ENCODE measurements around the gene PSMD2.
A peak's percentile ranks its signal among the peaks of the same experiment; 100 is the strongest.
"Not testable (repeated sequence)": the region's sequence is repeated elsewhere in the genome, so short reads cannot be mapped to it uniquely, and the experiment has no call there.

PSMD2 gene

DNA sequence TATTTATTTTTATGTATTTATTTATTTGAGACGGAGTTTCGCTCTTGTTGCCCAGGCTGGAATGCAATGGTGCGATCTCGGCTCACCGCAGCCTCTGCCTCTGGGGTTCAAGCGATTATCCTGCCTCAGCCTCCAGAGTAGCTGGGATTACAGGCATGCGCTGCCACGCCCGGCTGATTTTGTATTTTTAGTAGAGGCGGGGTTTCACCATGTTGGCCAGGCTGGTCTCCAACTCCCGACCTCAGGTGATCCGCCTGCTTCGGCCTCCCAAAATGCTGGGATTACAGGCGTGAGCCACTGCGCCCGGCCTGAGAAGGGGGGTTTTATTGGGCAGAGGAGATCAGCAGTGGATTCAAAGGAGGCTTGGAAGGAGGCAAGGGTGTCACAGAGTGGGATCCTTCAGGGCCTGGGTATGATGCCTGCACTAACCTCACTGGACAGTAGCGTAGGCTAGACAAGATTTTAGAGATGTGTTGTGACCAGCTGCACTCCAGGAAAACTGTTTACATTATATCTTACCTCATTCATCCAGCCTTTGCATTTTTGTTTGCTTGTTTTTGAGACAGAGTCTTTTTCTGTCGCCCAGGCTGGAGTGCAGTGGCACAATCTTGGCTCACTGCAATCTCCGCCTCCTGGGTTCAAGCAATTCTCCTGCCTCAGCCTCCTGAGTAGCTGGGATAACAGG is 40.6 kb downstream of the PSMD2 start:
- DNase-seq = not testable (repeated sequence)

DNA sequence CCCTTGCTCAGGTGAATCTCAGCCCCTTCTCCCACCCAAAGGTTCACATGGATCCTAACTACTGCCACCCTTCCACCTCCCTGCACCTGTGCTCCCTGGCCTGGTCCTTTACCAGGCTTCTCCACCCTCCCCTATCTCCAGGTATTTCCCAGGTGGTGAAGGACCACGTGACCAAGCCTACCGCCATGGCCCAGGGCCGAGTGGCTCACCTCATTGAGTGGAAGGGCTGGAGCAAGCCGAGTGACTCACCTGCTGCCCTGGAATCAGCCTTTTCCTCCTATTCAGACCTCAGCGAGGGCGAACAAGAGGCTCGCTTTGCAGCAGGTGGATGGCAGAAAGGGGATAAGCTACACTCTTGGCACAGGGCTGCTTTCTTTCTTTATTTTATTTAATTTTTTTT is 42.9 kb downstream of the PSMD2 start:
- no peak for DNase-seq

DNA sequence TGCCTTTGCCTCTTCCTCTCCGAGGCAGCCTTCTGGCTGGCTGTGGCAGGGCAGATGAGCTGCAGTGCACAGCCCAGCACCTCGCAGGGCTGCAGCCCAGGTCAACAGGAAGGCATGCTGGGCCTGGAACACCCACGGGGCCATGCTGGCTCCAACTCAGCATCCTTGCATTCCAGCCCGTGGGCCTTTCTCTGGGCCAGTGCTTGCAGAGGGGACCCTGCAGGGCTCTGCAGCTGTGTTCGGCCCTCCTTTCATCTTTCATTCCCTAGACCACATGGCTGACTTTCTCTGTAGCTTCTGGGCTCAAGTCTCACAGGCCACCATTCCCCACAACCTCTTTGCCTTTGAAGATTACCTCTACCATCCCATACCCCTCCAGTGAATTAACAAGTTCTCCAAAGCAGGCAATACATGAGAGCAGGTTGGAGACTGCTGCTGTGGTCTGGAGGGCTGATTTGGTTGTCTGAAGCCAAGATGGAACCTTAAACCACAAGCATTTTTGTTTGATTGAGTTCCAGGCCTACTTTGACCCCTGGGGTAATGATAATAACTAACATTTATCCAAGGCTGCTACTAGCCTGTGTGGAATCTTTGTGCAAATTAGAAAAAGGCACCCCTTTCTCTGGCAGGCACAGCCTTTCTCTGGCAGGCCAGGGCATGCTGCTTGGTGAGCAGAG is 44.3 kb downstream of the PSMD2 start:
- no peak for DNase-seq

DNA sequence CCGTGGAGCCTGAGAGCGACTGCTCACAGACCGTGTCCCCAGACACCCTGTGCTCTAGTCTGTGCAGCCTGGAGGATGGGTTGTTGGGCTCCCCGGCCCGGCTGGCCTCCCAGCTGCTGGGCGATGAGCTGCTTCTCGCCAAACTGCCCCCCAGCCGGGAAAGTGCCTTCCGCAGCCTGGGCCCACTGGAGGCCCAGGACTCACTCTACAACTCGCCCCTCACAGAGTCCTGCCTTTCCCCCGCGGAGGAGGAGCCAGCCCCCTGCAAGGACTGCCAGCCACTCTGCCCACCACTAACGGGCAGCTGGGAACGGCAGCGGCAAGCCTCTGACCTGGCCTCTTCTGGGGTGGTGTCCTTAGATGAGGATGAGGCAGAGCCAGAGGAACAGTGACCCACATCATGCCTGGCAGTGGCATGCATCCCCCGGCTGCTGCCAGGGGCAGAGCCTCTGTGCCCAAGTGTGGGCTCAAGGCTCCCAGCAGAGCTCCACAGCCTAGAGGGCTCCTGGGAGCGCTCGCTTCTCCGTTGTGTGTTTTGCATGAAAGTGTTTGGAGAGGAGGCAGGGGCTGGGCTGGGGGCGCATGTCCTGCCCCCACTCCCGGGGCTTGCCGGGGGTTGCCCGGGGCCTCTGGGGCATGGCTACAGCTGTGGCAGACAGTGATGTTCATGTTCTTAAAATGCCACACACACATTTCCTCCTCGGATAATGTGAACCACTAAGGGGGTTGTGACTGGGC is 45.7 kb downstream of the PSMD2 start:
- DNase-seq = no peak

DNA sequence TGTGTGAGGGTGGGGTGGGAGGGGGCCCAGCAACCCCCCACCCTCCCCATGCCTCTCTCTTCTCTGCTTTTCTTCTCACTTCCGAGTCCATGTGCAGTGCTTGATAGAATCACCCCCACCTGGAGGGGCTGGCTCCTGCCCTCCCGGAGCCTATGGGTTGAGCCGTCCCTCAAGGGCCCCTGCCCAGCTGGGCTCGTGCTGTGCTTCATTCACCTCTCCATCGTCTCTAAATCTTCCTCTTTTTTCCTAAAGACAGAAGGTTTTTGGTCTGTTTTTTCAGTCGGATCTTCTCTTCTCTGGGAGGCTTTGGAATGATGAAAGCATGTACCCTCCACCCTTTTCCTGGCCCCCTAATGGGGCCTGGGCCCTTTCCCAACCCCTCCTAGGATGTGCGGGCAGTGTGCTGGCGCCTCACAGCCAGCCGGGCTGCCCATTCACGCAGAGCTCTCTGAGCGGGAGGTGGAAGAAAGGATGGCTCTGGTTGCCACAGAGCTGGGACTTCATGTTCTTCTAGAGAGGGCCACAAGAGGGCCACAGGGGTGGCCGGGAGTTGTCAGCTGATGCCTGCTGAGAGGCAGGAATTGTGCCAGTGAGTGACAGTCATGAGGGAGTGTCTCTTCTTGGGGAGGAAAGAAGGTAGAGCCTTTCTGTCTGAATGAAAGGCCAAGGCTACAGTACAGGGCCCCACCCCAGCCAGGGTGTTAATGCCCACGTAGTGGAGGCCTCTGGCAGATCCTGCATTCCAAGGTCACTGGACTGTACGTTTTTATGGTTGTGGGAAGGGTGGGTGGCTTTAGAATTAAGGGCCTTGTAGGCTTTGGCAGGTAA is 46.5 kb downstream of the PSMD2 start:
- peak; percentile 79 to 88 (median 86) for DNase-seq

DNA sequence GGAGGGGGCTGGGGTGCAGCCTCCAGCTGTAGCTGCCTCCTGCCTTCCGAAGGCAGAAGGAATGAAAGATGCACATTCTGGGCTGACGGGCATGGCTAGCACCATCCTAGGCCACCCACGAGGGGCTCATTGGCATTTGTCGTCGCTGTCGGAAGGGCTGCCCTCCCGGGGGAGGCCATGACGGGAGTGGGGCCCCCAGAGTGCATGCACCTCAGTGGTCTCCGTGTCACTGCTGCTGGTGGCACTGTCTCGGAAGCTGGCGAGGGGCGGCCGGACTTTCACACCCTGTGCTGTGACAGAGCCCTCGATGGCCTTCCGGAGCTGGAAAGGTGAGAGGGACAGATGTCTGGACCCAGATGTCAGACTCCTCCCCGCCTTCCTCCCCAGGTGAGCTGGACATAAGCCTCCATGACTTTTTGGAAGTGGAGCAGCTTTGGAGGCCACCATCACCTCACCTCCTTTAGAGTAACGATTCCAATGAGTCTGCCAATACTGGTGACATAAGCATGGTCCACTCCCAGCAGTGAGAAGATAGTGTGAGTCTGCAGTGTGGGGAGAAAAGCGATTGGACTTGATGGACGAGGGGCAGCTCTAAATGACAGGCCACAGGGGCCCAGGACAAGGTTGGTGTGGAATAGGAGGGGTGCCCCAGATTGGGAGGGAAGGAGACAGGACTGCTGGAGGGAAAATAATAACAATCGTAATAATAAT is 47.6 kb downstream of the PSMD2 start:
- DNase-seq = no peak

DNA sequence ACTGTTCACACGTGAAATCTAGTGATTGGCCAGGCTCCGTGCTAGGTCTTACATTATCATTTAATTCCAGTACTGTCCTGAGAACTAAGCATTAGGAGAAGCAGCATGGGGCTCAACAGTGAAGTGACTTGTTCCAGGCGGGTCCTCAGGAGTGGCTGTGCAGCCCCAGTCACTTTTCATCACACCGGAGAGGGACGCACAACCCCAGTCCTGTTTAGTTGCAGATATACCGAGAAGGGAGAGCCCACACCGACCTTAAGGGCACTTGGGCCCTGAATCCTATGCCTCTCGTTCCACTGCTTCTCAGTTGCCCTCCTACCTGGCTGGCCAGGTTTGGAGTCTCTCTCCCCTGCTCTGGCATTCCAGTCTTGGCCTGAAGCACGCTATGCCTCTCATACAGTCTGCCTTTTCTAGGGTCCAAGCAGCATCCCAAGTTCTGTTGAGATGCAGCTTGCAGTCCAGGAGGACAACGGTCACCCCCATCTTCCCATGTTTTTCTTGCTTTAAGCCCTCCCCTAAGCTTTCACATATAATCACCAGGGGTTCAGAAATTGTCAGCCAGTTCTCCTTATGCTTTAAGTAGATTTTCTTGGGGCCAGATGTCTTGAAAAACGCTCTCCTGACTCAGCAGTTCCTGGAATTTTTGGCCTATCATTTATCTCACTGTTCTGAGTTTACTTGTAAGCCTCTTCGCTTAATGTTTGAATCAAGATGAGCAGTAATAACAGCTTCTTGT is 48.4 kb downstream of the PSMD2 start:
- no peak for DNase-seq

DNA sequence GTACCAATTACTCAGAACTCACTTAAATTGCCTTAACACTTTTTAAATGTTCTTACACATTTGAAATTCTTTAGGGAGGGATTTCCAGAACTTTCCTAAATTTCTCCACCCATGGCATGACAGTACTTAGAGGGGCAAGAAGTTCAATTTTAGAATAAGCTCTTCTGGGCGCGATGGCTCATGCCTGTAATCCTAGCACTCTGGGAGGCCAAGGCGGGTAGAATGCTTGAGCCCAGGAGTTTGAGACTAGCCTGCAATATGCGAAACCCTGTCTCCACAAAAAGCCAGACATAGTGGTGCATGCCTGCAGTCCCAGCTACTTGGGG is 49.0 kb downstream of the PSMD2 start:
- no peak for DNase-seq

DNA sequence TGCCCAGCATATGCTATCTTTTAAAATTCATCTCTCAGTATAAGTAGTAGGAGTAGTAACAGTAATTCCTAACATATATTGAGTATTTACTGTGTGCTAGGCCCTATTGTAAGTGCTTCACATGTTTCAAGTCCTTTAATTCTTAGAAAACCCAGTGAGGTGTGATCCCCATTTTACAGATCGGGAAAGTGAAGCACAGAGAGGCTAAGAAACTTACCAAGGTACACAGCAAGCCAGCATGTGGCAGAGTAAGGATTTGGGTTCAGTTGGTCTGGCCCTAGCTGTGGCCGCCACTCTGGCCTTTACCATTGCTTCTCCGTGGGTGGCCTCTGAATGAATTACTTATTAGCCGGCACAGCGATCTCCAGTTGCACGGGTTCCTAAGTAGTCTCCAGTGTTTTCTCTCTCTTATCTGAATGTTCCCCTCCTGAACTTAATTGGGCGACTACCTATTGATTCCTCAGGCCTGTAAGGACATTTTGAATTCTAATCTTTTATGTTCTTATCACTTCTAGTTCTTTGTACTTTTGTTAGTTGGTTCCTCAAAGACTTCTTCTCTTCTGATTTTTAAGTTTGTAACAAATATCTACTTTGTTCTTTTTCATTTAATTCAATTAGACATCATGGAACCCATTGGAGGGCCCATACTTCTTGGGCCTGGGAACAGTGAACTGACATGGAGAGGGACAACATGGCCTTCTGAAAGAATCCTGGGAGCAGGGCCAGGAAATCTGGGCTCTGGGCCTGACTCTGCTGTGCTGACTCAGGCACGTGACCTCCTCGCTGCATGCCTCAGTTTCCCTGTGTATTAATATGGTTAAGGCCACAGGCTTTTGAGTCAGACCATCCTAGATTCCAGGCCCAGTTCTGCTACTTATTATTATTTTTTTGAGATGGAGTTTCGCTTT is 50.8 kb downstream of the PSMD2 start:
- DNase-seq = no peak

DNA sequence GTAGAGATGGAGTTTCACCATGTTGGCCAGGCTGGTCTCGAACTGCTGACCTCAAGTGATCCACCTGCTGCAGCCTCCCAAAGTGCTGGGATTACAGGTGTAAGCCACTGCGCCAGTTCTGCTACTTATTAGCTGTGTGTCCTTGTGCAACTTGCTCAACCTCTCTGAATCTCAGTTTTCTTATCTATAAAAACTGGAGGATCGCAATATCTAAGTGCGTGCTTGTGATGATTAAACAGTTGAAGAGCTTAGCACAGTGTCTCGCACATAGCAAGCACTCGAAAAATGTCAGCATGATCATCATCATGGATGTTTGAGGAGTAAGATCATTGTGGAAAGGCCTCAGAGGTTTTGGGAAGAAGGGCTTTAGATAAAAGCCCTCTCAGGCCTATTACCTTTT is 51.6 kb downstream of the PSMD2 start:
- DNase-seq = no peak

DNA sequence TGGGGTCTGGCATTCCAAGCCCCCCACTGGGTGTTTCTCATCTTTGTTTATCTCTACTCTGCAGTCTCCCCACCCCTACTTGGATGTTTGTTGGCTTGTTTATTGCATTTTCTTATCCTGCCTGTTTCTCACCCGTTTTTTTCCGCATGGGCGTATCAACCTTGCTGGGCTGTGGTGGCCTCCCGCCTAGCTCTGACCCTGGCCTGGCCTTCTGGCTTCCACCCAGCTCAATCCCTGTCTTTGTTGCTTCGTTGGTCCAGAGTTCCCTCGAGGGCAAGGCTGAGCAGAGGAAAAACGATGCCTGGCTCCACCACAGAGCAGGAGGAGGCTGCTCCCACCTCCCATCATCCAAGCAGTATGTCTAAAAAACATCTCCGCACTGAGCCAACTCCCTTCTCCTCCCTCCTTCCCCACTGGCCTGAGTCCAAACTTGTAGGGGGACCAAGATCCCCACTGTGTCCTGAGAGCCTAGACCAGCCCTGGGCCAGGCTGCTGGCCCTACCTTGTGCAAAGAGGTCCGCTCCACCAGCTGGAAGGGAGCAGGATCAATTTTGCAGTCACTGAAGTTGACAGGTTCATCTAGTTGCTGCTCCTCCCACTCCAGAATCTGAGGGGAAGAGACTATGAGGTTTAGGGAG is 52.6 kb downstream of the PSMD2 start:
- DNase-seq = no peak

DNA sequence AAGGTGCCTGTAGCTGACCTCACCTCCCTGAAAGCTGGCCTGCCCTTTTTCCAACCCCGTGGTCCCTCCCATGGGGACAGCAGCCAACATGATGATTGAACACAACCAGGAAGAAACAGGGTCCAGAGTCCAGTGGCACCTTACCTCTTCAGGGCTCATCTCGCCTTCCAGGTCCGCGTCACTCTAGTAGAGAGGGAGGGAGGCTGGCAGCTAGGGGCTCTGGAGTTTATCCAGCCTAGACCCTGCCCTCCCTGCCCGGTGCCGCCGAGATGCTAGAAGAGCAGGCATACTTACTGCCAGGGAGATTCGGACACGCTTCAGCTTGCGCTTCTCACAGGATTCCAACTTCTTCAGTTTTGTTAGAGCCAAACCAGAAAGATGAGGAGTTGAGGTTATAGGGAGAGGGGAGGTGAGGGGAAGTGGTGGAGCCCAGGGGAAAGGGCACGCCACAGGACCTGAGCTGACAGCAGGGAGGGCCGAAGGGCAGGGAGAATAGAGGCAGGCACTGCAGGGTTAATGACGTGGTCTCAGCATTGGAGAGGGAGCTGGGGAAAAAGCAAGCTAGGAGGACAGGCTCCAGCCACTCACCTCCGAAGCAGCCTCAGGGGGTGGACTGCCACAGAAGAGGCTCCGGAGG is 53.2 kb downstream of the PSMD2 start:
- no peak for DNase-seq

DNA sequence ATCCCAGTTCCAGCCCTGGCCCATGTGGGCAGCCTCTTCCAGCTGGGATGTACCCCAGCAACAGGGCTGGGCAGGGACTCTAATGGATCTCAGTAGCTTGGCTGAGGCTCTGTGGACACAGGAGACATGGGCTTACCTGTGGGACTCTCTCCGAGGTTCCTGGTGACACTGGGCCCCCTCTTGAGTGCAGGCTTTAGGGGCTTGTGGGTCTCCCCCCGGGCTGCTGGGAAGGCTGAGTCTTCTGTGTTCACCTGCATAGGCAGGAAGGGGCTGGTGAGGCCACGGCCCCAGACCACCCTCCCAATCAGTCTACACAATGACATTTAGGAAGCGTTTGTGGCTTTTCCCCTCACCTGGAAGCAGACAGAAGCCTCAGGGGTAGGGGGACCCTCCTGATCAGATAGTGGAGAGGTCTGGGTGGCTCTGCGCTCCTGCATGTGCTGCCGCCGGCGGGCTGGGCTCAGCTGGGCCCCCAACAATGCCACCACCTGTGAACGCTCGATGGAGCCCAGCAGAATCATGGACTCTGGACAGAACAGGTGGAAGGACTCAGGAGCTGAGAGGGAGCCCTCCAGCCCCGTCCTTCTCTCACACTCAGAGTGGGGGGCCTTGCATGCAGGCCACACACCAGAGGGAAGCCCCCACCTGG is 54.0 kb downstream of the PSMD2 start:
- no peak for DNase-seq

DNA sequence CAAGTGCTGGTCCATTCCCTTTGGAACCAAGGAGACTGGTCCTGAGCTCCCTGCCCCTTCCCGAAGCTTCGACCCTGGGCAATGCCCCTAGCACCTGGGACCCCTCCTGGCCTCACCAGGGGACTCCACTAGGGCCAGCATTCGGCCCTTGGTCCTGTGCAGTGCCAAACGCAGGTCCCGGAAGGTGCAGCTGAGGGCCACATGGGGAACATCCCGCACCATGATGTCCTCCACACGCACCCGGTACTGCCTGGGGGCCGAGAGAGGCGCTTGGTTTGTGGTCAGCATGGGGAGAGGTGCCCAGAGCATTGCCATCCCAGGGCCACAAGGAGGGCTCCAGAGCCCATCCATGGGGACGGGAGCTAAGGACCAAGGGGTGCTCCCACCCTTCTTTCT is 54.5 kb downstream of the PSMD2 start:
- no peak for DNase-seq

DNA sequence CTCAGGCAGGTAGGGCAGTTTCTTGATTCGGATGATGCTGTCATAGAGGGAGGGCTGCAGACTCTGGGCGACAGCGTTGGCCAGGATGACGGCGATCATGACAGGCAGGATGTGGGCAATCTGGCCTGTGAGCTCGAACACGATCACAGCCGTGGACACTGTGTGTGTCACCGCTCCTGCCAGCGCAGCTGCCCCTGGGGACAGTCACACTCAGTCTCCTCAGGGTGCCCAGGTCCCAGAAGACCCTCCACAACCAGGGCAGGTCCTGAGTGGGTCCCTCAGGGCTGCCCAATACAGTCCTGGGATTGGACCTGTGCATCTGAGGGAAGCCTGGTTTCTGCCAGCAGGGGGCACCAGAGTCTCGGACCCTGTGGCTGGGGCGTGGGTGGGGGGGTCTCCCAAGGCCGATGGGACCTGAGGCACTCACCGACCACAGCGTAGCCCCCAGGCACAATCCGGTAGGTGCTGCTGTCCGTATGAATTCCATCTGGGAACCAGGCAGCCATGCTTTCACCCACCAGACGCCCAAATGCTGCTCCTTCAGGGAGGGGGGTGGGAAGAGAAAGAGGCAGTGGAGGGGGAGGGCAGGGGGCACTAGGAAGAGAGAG is 55.2 kb downstream of the PSMD2 start:
- DNase-seq = peak; percentile 29 to 76 (median 50)

DNA sequence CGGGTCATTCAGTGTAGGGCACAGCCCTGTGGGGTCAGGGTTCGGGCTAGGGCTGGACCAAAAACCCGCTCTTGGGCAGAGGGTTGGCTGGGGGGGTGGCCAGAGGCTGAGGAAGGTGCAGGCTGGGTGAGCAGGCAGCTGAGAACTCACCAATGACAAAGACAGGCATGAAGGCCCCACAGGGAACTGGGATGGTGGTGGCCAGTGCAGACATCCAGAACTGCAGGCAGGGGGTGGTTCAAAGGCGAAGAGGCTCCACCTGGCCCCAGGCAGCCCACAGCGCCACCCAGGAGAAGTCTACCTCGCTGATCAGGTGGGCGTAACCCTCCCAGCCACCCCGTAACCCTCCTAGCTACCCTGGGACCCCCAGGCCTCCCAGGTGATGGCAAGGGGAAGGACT is 55.7 kb downstream of the PSMD2 start:
- no peak for DNase-seq

DNA sequence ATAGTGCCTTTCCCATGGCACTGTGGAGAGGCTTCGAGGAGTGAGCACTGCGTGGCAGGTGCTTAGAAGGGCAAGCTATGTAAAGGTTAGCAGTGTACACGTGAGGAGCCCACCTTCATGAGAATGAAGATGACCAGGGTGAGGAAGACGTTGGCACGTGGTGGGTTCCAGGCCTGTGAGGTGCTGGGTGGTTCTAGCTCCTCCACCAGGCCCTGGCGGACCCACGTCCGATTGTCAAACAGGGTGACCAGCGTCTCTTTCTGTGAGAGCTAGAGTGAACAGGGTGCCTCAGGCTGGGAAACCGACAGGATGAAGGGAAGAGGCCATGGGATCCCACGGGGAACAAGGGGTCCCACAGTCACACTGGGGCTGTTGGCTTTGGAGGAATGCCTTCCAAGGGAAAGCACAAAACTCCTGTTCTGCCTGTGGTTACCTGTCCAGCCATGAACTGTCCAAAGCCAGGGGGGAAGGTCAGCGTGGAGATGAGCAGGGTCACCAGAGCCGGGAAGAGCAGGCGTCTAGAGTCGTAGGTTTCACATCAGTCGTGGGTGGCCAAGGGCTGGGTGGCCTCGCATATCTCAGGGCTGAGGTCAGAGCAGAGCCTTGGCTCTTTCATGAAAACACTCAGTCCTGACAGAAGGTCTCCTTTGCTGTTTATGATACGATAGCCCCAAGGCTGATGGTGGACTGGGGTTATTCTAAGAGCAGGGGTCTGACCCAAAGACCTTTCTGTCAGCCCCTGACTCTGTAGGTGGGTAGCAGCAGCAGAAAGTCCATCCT is 56.4 kb downstream of the PSMD2 start:
- no peak for DNase-seq
